Measurements from ENCODE around the gene OLFML2A.
A peak's percentile ranks its signal among the peaks of the same experiment; 100 is the strongest.
"Not testable (repeated sequence)": the region's sequence is repeated elsewhere in the genome, so short reads cannot be mapped to it uniquely, and the experiment has no call there.

Gene OLFML2A

GRCh38 chr9:124820698-124821623, 44.0 kb downstream of the OLFML2A start:
- Histone ChIP-seq H3K27me3 (ENCODE audit: low read depth) (no peaks in the 10 kb centered on the region), H3K4me3 (no peak overlapping the region), H3K36me3 (replicated peaks) (no peaks in the 10 kb centered on the region), H3K9me3 (no peaks in the 10 kb centered on the region), H3K4me1 (no peaks in the 10 kb centered on the region)
- in situ Hi-C loops (cut with MboI; ENCODE audit: low sequenced_read_pairs) = no loop called here
- no peak for DNase-seq (ENCODE audit: low spot score in 2 of 2)

GRCh38 chr9:124828489-124829333, 51.8 kb downstream of the OLFML2A start:
- H3K4me1 ChIP-seq = no peaks in the 10 kb centered on the region
- no peaks in the 10 kb centered on the region for H3K36me3 ChIP-seq (replicated peaks)
- no peak for DNase-seq (ENCODE audit: low spot score in 2 of 2)
- no peak overlapping the region for H3K4me3 ChIP-seq
- H3K27me3 ChIP-seq (ENCODE audit: low read depth) = no peaks in the 10 kb centered on the region; the same call in 1 of the 2 replicates
- H3K9me3 ChIP-seq = no peaks in the 10 kb centered on the region
- in situ Hi-C loops (cut with MboI; ENCODE audit: low sequenced_read_pairs) = no loop called here

- H3K4me1 ChIP-seq = no peaks in the 10 kb centered on the region
- H3K36me3 ChIP-seq (replicated peaks) = no peaks in the 10 kb centered on the region
- no peak for DNase-seq (ENCODE audit: low spot score in 2 of 2)
- no peak overlapping the region for H3K4me3 ChIP-seq
- H3K27me3 ChIP-seq (ENCODE audit: low read depth) = no peaks in the 10 kb centered on the region; the same call in 1 of the 2 replicates
- no peaks in the 10 kb centered on the region for H3K9me3 ChIP-seq
- in situ Hi-C loops (cut with MboI; ENCODE audit: low sequenced_read_pairs) = no loop called here
These were observed 52.4 kb downstream of the OLFML2A start for GRCh38 chr9:124829334-124829669.

- no peak for DNase-seq (ENCODE audit: low spot score in 2 of 2)
- no peak overlapping the region for H3K4me3 ChIP-seq
- no peaks in the 10 kb centered on the region for H3K9me3 ChIP-seq
- H3K36me3 ChIP-seq (replicated peaks) = no peaks in the 10 kb centered on the region
- H3K4me1 ChIP-seq = peaks cover 2% of the 10 kb centered on the region; the same call in 1 of the 2 replicates
- in situ Hi-C loops (cut with MboI; ENCODE audit: low sequenced_read_pairs) = no loop called here
- H3K27me3 ChIP-seq (ENCODE audit: low read depth) = no peaks in the 10 kb centered on the region; the same call in 1 of the 2 replicates
These were observed 53.7 kb downstream of the OLFML2A start for GRCh38 chr9:124830593-124830992.

- DNase-seq (ENCODE audit: low spot score in 2 of 2) = no peak
- peaks cover 2% of the 10 kb centered on the region; the same call in 1 of the 2 replicates for H3K4me1 ChIP-seq
- no peaks in the 10 kb centered on the region for H3K36me3 ChIP-seq (replicated peaks)
- no peak overlapping the region for H3K4me3 ChIP-seq
- H3K27me3 ChIP-seq (ENCODE audit: low read depth) = no peaks in the 10 kb centered on the region; the same call in 1 of the 2 replicates
- in situ Hi-C loops (cut with MboI; ENCODE audit: low sequenced_read_pairs) = no loop called here
- no peaks in the 10 kb centered on the region for H3K9me3 ChIP-seq
These were observed 54.9 kb downstream of the OLFML2A start for GRCh38 chr9:124831642-124832364.

GRCh38 chr9:124834591-124834990, 57.7 kb downstream of the OLFML2A start:
- H3K27me3 ChIP-seq (ENCODE audit: low read depth) = no peaks in the 10 kb centered on the region
- DNase-seq (ENCODE audit: low spot score in 2 of 2) = no peak
- no peaks in the 10 kb centered on the region for H3K9me3 ChIP-seq
- no peaks in the 10 kb centered on the region for H3K36me3 ChIP-seq (replicated peaks)
- H3K4me3 ChIP-seq = no peak overlapping the region
- in situ Hi-C loops (cut with MboI; ENCODE audit: low sequenced_read_pairs) = no loop called here
- H3K4me1 ChIP-seq = peaks cover 2% of the 10 kb centered on the region; the same call in 1 of the 2 replicates

- Histone ChIP-seq H3K4me1 (peaks cover 2% of the 10 kb centered on the region; the same call in 1 of the 2 replicates), H3K4me3 (no peak overlapping the region), H3K27me3 (ENCODE audit: low read depth) (no peaks in the 10 kb centered on the region), H3K36me3 (replicated peaks) (no peaks in the 10 kb centered on the region), H3K9me3 (no peaks in the 10 kb centered on the region)
- in situ Hi-C loops (cut with MboI; ENCODE audit: low sequenced_read_pairs) = no loop called here
- DNase-seq (ENCODE audit: low spot score in 2 of 2) = peak; percentile 27 to 79
These were observed 58.2 kb downstream of the OLFML2A start for GRCh38 chr9:124835026-124835557.

- H3K4me1 ChIP-seq; in situ Hi-C loops (cut with MboI; ENCODE audit: low sequenced_read_pairs); H3K9me3 ChIP-seq; DNase-seq (ENCODE audit: low spot score in 2 of 2); H3K36me3 ChIP-seq (replicated peaks); H3K27me3 ChIP-seq (ENCODE audit: low read depth); H3K4me3 ChIP-seq: not testable (repeated sequence)
These were observed 61.2 kb downstream of the OLFML2A start for GRCh38 chr9:124838132-124838531.

GRCh38 chr9:124838567-124839275, 61.8 kb downstream of the OLFML2A start:
- H3K27me3 ChIP-seq (ENCODE audit: low read depth); H3K4me1 ChIP-seq; DNase-seq (ENCODE audit: low spot score in 2 of 2); H3K4me3 ChIP-seq; H3K36me3 ChIP-seq (replicated peaks); in situ Hi-C loops (cut with MboI; ENCODE audit: low sequenced_read_pairs); H3K9me3 ChIP-seq: not testable (repeated sequence)

- H3K4me1 ChIP-seq = peaks cover 2% of the 10 kb centered on the region; the same call in 1 of the 2 replicates
- no peaks in the 10 kb centered on the region for H3K36me3 ChIP-seq (replicated peaks)
- no peaks in the 10 kb centered on the region for H3K9me3 ChIP-seq
- in situ Hi-C loops (cut with MboI; ENCODE audit: low sequenced_read_pairs) = no loop called here
- no peak overlapping the region for H3K4me3 ChIP-seq
- peak in 1 of 2 experiments; percentile 60 for DNase-seq (ENCODE audit: low spot score in 2 of 2)
- H3K27me3 ChIP-seq (ENCODE audit: low read depth) = no peaks in the 10 kb centered on the region
These were observed 62.8 kb downstream of the OLFML2A start for GRCh38 chr9:124839612-124840299.

- Histone ChIP-seq H3K4me3 (no peak overlapping the region), H3K36me3 (replicated peaks) (no peaks in the 10 kb centered on the region), H3K27me3 (ENCODE audit: low read depth) (no peaks in the 10 kb centered on the region), H3K9me3 (no peaks in the 10 kb centered on the region), H3K4me1 (no peaks in the 10 kb centered on the region; the same call in 1 of the 2 replicates)
- in situ Hi-C loops (cut with MboI; ENCODE audit: low sequenced_read_pairs) = no loop called here
- peak in 1 of 2 experiments; percentile 47 for DNase-seq (ENCODE audit: low spot score in 2 of 2)
These were observed 63.4 kb downstream of the OLFML2A start for GRCh38 chr9:124840300-124840833.
